Vagina (tissue), 2 donors: ENCODE data around the gene PMPCA. TPM values are rescaled to one million over a fixed set of nuclear protein-coding genes. Genes with fewer than 3 reads are reported as not detected.

Experiments used
- DNase-seq, 2 donors: peaks; one replicate each; pipeline ENCODE4 v3.0.0-alpha.2; 2017; ENCODE audit errors: extremely low spot score in 2 of 2
- H3K27ac ChIP-seq: fragments of 200-600 bp; sonication (generic); one replicate; pipeline ENCODE4 v1.5.1; 2019
- H3K27me3 ChIP-seq: fragments of 200-600 bp; sonication (generic); one replicate; pipeline ENCODE4 v1.5.1; 2019
- H3K36me3 ChIP-seq, 2 donors: fragments of 200-600 bp; sonication (generic); one replicate each; pipeline ENCODE4 v1.5.1; 2017 to 2019
- H3K4me1 ChIP-seq: fragments of 200-600 bp; sonication (generic); one replicate; pipeline ENCODE4 v1.5.1; 2019
- H3K4me3 ChIP-seq, 2 donors: fragments of 200-600 bp; sonication (generic); 1 replicate in 1 of 2; 2 replicates in 1 of 2; pipeline ENCODE4 v1.5.1; 2016 to 2019
- H3K9me3 ChIP-seq: fragments of 200-600 bp; sonication (generic); one replicate; pipeline ENCODE4 v1.5.1; 2019
- POLR2A ChIP-seq, 2 donors: fragments of 450-650 bp; IDR thresholded peaks; one replicate each; pipeline ENCODE4 v1.6.1; 2017; ENCODE audit warnings: antibody characterized with exemption in 2 of 2, mild to moderate bottlenecking in 2 of 2, moderate library complexity in 2 of 2
- POLR2AphosphoS5 ChIP-seq, 2 donors: sonication (generic); formaldehyde crosslinking; IDR thresholded peaks; one replicate each; pipeline ENCODE4 v1.9.0; 2017; ENCODE audit warnings: antibody characterized with exemption in 2 of 2, mild to moderate bottlenecking in 2 of 2, low read depth in 1 of 2; ENCODE audit not compliant: insufficient read depth in 1 of 2
- intact Hi-C: fragments of 100-400 bp; cut with DNase I; formaldehyde crosslinking; loops from one replicate; pipeline ENCODE4 v1.15.1; 2023
- total RNA-seq: library from RNA; depleted of rRNA; stranded (reverse); fragments of >200 nt; gene quantifications from one replicate; pipeline ENCODE4 v1.2.3, GENCODE V29; 2016
- TF ChIP-seq, protein P1 (sequence below), 3 experiments: fragments of 450-650 bp in 2 of 3; fragments of 200-600 bp in 1 of 3; sonication (generic) in 1 of 3; IDR thresholded peaks; one replicate each; pipeline ENCODE4 v1.5.1; 2017 to 2019; ENCODE audit warnings: antibody characterized with exemption in 3 of 3, mild to moderate bottlenecking in 2 of 3, moderate library complexity in 2 of 3

PMPCA gene
- total RNA-seq, 1 donor from 2014 or later: 23.6 TPM

DNA sequence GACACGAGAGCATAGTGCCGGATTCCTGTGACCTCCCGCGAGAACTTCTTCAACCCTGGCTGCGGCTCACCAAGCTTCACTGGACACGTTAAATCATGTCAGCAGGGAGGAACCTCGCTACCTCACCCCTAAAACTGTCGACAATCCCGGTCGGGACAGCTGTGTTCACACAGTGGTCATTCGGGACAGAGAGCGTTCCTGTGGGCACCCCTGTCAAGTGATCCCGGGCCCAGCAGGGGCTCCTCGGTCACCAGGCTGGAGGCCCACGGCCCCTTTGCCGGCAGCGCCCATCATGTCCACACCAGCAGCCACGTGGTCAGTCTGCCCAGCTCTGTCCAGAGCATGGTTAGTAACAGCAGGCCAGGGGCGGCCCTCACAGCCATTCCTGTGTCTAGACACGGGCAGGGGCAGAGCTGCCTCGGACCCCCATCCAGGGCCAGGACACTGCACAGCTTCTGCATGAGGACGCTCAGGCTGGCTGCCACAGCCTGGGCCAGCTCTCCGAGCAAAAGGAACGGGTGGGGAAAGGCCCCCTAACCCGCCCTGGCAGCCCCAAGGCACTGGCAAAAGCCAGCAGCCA, 25.7 kb downstream of the PMPCA start:
- no peak overlapping the region for H3K4me3 ChIP-seq
- peaks cover 32% of the 10 kb centered on the region for H3K4me1 ChIP-seq
- H3K27ac ChIP-seq: no peak overlapping the region
- H3K36me3 ChIP-seq: peaks cover 0 to 26% of the 10 kb centered on the region in 2 donors
- no peaks in the 10 kb centered on the region for H3K9me3 ChIP-seq
- H3K27me3 ChIP-seq: no peaks in the 10 kb centered on the region
- TF ChIP-seq, protein P1, sequence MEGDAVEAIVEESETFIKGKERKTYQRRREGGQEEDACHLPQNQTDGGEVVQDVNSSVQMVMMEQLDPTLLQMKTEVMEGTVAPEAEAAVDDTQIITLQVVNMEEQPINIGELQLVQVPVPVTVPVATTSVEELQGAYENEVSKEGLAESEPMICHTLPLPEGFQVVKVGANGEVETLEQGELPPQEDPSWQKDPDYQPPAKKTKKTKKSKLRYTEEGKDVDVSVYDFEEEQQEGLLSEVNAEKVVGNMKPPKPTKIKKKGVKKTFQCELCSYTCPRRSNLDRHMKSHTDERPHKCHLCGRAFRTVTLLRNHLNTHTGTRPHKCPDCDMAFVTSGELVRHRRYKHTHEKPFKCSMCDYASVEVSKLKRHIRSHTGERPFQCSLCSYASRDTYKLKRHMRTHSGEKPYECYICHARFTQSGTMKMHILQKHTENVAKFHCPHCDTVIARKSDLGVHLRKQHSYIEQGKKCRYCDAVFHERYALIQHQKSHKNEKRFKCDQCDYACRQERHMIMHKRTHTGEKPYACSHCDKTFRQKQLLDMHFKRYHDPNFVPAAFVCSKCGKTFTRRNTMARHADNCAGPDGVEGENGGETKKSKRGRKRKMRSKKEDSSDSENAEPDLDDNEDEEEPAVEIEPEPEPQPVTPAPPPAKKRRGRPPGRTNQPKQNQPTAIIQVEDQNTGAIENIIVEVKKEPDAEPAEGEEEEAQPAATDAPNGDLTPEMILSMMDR (IDR thresholded peaks at IDR 0.05): no peak
- TF ChIP-seq POLR2A (IDR thresholded peaks at IDR 0.05) (no peak), POLR2AphosphoS5 (IDR thresholded peaks at IDR 0.05; ENCODE audit: insufficient read depth in 1 of 2, low read depth in 1 of 2) (no peak)
- intact Hi-C loops: no loop called here
- no peak for DNase-seq

DNA sequence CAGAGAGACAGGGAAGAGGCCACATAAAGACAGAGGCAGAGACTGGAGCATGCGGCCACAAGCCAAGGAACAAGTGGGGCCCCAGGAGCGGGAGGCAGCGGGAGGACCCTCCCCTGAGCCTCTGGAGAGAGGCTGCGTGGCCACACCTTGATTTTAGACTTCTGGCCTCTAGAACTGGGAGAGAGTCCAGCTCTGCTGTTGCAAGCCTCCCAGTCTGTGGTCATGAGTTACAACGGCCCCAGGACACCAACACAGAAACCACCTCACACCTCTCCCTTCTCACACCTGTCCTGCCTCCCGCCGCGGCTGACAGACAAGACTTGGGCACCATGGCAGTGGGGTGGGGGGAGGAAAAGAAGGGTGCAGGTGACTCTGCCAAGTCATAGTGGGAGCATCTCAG, 27.0 kb downstream of the PMPCA start:
- no peaks in the 10 kb centered on the region for H3K9me3 ChIP-seq
- peaks cover 32% of the 10 kb centered on the region for H3K4me1 ChIP-seq
- no peak for TF ChIP-seq POLR2AphosphoS5 (IDR thresholded peaks at IDR 0.05; ENCODE audit: insufficient read depth in 1 of 2, low read depth in 1 of 2)
- TF ChIP-seq POLR2A (IDR thresholded peaks at IDR 0.05): no peak
- TF ChIP-seq, protein P1 (IDR thresholded peaks at IDR 0.05): no peak
- peaks cover 0 to 30% of the 10 kb centered on the region in 2 donors for H3K36me3 ChIP-seq
- no peak overlapping the region for H3K27ac ChIP-seq
- intact Hi-C loops: no loop called here
- no peaks in the 10 kb centered on the region for H3K27me3 ChIP-seq
- peak overlapping the region; percentile 78 to 92 for H3K4me3 ChIP-seq
- no peak for DNase-seq

DNA sequence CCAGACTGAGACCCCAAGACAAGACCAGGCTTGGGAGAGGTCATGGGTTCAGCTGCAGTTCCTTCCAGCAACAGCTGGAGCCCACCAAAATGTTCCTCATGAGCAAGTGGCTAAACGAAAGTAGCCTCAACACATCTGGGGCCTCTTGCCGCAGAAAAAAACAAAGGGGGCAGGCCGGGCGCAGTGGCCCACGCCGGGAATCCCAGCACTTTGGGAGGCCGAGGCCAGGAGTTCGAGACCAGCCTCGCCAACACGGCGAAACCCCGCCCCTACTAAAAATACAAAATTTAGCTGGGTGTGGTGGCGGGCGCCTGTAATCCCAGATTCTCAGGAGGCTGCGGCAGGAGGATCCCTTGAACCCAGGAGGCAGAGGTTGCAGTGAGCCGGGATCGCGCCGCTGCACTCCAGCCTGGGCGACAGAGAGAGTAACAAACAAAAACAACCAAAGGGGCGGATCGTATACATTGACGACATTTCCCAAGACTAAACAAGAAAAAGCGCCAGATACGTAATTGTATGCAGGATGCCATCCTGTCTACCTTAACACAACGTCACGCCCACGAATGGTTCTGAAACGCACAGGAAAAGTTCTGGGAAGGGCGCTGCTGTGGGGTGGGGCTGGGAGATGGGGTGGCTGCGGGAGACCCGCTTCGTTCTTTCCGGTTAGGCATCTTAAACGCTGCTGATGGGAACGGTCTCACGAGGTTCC, 27.5 kb downstream of the PMPCA start:
- intact Hi-C loops: no loop called here
- peaks cover 32% of the 10 kb centered on the region for H3K4me1 ChIP-seq
- no peaks in the 10 kb centered on the region for H3K27me3 ChIP-seq
- no peak for DNase-seq
- no peak for TF ChIP-seq POLR2AphosphoS5 (IDR thresholded peaks at IDR 0.05; ENCODE audit: insufficient read depth in 1 of 2, low read depth in 1 of 2)
- TF ChIP-seq, protein P1 (IDR thresholded peaks at IDR 0.05): no peak
- no peak for TF ChIP-seq POLR2A (IDR thresholded peaks at IDR 0.05)
- H3K36me3 ChIP-seq: peaks cover 0 to 30% of the 10 kb centered on the region in 2 donors
- peak overlapping the region; percentile 77 for H3K27ac ChIP-seq
- H3K9me3 ChIP-seq: no peaks in the 10 kb centered on the region
- H3K4me3 ChIP-seq: peak overlapping the region; percentile 78 to 92

DNA sequence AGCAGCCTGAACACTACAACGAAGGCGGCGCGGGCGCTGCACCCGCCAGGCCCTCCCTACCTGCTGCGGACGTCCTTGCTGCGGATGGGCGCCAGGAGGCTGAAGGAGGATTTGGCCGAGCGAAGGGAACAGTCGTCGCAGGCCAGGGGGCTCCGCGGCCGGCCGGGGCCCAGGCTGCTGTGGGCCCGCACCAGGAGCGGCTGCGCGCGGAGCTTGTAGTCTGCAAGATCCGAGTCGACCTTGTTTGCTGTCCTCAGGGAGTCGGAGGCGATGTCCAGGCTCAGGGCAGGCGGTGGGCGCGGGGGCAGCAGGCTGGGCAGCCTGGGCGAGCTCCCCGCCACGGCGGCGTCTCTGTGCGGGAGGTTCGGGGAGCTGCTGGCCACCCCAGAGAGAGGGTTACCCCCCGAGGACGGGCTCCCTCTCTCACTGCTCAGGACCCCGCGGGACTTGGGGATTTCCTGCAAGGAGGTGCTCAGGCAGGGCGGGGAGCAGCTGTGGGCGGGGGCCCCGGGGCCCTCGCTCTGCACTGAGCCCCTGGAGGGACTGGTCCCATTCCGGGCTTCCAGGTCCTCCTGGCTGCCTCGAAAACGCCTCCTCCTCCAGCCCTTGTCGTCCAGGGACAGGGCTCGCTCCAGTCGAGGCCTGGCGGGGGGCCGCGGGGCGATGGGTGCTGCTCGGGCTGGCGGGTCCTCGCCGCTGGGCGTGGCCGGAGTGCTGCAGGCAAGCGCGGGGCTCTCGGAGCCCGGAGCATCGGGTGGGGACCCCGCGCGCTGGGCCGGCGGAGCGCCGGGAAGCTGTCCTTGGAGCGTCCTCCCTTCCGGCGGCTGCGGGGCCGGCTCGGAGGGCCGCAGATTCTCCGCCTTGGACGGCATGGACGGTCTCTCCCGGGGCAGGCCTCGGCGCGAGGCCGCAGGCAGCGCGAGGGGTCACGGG, 28.4 kb downstream of the PMPCA start:
- Histone ChIP-seq H3K27ac (peak overlapping the region; percentile 77), H3K9me3 (no peaks in the 10 kb centered on the region)
- TF ChIP-seq, protein P1 (IDR thresholded peaks at IDR 0.05): no peak
- TF ChIP-seq POLR2AphosphoS5 (IDR thresholded peaks at IDR 0.05; ENCODE audit: insufficient read depth in 1 of 2, low read depth in 1 of 2) (no peak), POLR2A (IDR thresholded peaks at IDR 0.05) (no peak)

More for the DNA sequence above, 28.4 kb downstream of the PMPCA start:
- H3K4me3 ChIP-seq: peak overlapping the region; percentile 78 to 92
- DNase-seq: no peak
- intact Hi-C loops: no loop called here
- peaks cover 32% of the 10 kb centered on the region for H3K4me1 ChIP-seq
- H3K36me3 ChIP-seq: peaks cover 0 to 30% of the 10 kb centered on the region in 2 donors
- H3K27me3 ChIP-seq: no peaks in the 10 kb centered on the region
